HG02943 (cell line): ENCODE measurements around the gene TBC1D22A.

Source experiments
- ATAC-seq: cut with Tn5 transposase; IDR thresholded peaks from one replicate; pipeline ENCODE4 v1.9.1; 2021; ENCODE audit warnings: mild to moderate bottlenecking, low read depth, moderate library complexity; ENCODE audit not compliant: unreplicated experiment

The TBC1D22A gene

DNA sequence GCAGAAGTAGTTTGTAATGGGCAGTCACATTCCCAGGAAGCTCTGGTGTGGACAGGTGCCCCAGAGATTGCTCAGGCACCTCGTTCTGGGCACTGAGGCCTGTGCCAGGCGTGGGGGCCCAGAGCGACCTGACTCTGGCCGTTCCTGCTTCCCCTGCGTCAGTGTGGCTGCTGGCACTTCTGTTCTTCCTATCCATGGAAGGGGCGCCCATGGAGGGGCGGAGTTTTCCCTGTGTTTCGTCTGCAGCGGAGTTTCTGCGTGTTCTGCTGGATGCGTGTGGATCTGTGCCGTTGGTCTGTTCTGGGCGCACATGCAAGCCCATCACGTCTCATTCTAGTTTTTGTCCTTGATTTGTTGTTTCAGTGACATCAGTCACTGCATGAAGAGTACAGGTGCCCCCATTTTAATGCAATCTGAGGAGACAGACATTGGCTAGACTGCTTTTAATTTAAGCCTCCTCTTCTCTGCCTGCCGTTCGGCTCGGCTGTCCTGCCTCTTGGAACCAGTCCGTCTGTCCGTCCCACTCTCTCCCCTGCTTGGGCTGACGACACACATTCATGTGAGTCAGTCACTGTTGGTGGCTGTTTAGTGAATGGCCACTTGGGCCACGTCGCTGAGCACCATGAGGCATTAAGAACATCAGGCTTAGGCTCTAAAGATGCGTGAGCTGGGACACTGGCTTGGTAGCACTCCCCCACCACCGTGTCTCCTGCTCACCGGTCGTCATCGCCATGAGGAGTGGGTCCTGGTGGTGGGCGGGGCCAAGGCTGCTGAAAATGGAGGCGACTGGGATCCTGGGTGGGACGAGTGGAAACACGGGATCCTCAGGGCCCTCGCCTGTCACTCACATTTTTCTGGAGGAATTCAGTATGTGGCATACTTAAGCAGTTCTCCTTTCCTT lies 255.8 kb downstream of the TBC1D22A start:
- no peak for ATAC-seq

DNA sequence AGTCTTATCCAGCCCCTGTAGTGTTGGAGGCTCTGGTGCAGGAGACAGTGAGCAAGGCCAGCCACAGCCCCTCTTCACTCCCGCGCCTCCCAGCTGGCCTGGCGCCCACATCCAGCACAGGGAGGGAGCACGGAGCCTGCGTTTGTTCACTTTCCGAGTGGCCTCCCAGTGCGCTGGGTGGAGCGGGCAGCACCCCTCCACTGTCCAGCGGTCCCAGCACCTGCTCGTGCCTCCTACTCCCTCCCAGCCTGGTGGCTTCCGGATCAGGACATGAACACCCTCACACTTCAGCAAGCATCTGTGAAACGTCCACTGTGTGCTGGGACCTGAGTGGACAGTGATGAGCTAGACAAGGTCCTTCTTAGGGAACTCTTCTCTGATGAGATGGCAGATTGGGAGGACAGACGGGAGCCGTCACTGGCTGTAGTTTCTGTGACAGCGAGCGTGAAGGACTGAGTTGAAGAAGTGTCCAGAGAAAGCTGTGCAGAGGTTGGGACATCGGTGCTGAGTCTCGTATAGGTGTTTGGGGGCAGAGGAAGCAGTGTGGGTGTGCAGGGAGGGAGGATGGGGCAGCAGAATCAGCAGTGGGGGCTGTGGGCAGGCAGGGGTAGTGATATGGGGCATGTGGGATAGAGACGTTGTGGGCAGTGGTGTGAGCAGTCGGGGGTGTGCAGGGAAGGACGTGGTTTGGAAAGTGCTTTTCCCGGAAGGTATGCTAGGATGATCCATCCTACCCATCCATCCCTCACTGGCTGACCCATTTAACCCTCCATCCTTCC lies 256.8 kb downstream of the TBC1D22A start:
- no peak for ATAC-seq

GRCh38 chr22:47020166-47020565 lies 257.7 kb downstream of the TBC1D22A start:
- no peak for ATAC-seq

DNA sequence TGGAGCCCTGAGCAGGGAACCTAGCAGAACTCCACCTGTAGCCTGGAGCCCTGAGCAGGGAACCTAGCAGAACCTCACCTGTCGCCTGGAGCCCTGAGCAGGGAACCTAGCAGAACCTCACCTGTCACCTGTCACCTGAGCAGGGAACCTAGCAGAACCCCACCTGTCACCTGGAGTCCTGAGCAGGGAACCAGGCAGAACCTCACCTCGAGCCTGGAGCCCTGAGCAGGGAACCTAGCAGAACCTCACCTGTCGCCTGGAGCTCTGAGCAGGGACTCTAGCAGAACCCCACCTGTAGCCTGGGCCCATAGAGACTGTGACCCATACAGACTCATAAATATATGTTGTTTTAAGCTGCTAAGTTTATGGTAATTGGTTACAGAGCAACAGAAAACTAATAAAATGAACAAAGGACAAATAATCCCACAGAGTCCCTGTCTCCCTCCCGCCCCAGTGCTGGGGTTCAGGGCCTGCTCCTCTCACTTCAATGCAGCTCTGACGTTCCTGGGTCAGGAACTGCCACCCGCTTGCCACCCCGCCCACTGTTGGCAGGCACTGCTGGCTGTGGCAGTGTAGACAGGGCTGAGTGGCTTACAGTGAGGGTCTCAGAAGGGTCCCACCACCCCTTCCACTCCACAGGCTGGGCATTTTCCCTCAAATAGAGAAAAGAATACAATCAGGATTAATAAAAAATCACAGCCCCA lies 259.1 kb downstream of the TBC1D22A start:
- no peak for ATAC-seq

GRCh38 chr22:47022075-47022473 lies 259.6 kb downstream of the TBC1D22A start:
- ATAC-seq: no peak

DNA sequence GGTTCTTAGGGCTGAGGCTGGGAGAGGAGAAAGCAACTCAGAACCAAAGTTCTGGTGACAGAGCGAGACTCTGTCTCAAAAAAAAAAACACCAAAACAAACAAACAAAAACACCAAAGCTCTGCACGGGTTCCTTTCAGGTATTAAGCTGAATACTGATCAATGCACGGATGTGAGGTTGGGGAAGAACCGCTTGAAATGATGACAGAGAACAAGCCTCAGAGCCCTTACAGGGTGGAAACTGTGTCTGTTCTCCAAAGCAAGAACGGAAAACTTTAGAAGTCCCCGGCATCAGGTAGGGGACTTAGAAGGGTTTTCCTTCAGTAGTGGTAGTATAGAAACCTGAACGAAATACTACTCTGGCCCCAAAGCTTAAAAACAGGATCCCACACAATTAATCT lies 260.0 kb downstream of the TBC1D22A start:
- ATAC-seq: no peak

DNA sequence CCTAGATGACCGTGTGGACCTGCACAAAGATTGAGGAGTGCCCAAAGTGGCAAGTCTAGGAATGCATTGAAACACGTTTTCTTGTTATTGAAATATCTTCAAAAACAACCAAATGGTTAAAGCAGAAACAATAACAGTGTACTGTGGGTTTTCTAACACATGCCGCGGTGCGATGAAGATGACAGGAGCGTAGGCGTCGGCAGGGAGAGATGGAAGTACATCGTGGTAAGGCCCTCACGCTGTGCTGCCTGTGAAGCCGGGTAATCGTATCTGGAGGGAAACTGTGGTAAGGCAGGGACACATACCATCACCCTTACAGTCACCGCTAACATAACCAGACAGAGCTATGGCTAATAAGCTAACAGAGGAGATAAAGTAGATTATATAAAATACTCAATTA lies 261.4 kb downstream of the TBC1D22A start:
- no peak for ATAC-seq

- ATAC-seq: no peak
These were observed 265.3 kb downstream of the TBC1D22A start for GRCh38 chr22:47027766-47028165.

DNA sequence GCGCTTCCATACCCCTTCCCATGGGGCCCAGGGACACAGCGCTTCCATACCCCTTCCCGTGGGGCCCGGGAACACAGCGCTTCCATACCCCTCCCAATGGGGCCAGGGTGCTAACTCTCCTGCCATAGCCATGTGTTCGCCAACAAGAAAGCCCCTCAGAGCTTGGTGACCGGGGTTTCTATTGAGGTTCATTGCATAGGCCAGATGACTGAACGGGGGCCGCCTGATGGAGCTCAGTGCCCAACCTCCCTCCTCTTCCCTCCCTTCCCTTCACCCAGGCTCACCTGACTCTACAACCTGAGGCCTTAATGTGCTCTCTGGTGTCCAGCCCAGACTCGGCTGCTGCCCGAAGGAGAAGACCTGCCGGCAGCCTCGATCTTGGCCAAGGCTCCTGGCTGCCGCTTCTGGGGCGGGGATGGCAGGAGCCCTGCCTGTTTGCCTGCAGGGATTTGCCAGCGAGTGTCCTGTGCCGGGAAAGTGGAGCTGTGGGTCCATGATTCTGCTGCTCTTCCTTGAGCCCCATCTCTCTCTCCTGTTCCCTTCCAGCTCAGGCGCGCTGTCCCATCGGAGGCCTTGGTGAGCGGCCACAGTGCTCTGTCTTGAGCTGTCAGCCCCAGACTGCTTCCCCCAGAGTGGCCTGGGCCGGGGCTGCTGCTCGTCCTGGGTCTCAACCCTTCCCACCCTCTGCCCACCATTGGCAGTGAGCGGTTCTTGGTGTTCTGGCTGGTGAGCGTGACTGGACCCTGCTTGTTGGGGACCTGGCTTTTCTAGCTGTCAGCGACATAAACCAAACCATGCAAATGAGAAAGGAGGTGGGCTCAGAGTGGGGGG lies 267.0 kb downstream of the TBC1D22A start:
- ATAC-seq: no peak

GRCh38 chr22:47030143-47030661 lies 267.8 kb downstream of the TBC1D22A start:
- no peak for ATAC-seq

- no peak for ATAC-seq
These were observed 268.6 kb downstream of the TBC1D22A start for GRCh38 chr22:47030881-47031627.

DNA sequence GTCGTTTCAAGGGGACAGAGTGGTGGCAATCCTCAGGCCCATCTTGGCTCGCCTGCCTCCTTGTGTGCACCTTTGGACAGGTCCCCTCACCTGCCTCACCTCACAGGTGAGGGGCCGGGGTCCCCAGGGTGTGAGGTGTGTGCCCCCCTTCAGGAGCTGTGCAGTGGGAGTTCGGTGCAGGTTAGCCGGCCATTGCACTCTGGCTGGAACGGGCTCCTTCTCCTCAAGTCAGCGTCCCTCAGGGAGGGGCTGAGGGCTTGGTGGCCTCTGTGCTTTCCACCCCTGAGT lies 269.1 kb downstream of the TBC1D22A start:
- no peak for ATAC-seq

DNA sequence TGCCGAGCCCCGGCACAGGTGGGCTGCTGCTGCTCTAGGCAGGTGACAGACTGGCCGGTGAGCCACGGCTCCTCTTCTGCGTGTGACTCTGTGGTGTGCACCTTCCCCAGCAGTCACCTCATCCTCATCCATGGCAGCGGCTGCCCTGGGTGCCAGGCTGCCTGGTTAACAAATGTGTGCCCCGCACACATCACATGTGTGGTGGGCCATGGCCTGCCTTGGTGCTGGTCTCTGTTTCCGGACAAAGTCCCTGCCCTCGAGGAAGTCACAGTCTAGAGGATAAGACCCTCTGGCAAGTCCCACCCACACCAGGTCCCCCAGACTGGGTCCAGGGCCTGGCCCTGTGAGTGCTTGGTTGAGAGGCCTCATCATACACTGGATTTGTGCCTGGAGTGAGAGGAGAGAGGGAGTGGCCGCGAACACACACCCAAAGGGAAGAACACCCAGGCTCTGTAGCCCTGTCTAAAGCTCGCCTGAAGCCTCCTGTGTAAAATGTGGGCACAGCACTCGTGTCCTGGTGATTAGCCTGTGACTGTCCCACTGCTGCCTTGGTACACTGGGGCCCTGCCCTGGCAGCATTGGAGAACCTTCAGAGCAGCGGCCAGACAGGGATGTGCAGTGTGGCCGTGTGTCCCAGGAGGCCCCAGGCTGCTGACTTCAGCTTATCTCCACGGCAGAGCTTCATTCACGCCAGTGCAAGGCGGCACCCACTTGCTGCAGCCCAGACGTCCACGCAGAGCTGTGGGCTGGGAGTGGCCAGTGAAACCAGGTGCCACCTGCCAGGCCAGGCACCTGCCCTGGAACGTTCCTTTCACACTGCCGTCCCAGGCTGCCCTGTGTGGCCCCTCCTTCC lies 269.9 kb downstream of the TBC1D22A start:
- ATAC-seq: no peak

- no peak for ATAC-seq
These were observed 270.7 kb downstream of the TBC1D22A start for GRCh38 chr22:47032956-47033647.

DNA sequence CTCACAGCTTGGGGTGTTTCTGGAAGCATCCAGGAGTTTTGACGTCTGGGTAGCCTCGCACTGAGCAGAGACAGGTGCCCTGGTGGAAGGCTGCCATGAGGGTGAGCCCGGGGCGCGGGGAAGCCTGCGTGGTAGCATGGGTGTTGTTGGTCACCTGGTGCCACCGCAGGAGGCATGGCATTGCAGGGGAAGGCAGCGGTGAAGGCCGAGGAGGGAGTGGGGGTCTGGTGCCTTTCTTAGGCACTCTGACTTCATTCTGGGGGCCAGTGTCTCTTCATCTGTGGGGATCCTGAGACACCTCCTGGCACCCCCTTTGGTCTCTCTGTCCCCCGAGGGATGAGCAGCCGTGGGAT lies 271.2 kb downstream of the TBC1D22A start:
- no peak for ATAC-seq

DNA sequence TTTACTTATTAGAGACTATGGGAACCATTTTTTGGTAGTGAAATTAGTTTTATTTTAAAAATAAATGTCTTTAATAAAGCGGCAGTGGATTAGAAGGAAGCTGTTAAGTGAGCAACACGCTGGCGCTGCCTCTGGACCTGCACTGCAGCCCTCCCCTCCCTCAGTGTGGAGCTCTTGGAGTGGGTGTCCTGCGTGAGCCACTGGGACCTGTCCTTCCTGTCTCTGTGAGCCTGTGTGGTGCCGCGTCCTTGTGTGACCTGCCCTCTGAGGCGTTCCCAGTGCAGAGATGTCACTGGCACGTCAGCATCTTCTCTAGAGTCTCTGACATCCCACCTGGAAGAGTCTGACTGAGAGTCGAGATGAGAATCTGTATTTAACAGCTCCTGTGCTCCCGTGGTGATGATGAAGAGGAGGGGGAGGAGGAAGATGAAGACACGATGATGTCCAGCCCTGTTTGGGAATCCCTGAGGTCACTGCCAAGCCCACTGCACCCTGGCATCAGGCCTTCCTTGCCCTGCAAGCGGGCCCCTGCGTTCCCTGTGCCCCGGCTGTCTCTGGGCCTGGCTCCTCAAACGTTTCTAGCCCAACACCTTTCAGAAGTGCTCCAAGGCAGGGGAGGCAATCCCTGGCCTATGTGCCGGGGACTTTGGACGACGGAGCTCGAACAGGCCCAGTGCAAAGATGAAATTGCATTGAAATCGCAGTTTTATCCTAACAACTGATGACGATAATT lies 271.8 kb downstream of the TBC1D22A start:
- ATAC-seq: no peak

GRCh38 chr22:47034905-47035419 lies 272.5 kb downstream of the TBC1D22A start:
- no peak for ATAC-seq
